Neutrophil (primary cell): ENCODE results near the gene LNPEP.

Experiments used
- H3K27ac ChIP-seq: fragments of 200-600 bp; sonication (generic); 2 replicates; pipeline ENCODE4 v1.5.1; 2016; ENCODE audit warnings: mild to moderate bottlenecking, moderate library complexity
- H3K27me3 ChIP-seq: fragments of 200-600 bp; sonication (generic); 2 replicates; pipeline ENCODE4 v1.6.0; 2016; ENCODE audit warnings: mild to moderate bottlenecking
- H3K36me3 ChIP-seq: fragments of 200-600 bp; sonication (generic); 2 replicates; pipeline ENCODE4 v1.5.1; 2017
- H3K4me1 ChIP-seq, 2 experiments: fragments of 200-600 bp in 1 of 2; sonication (generic) in 1 of 2; 1 replicate in 1 of 2; 2 replicates in 1 of 2; pipeline versions ENCODE4 v1.5.1 to v1.6.1; 2013 to 2016; ENCODE audit warnings: low read depth in 1 of 2, low read length in 1 of 2, mild to moderate bottlenecking in 1 of 2, moderate library complexity in 1 of 2; ENCODE audit not compliant: control insufficient read depth in 1 of 2, insufficient read depth in 1 of 2
- H3K4me3 ChIP-seq, 2 experiments: fragments of 200-600 bp in 1 of 2; sonication (generic) in 1 of 2; 1 replicate in 1 of 2; 2 replicates in 1 of 2; pipeline ENCODE4 v1.5.1; 2013 to 2016; ENCODE audit warnings: low read depth in 1 of 2, low read length in 1 of 2, mild to moderate bottlenecking in 1 of 2, moderate library complexity in 1 of 2
- H3K9me3 ChIP-seq: fragments of 200-600 bp; sonication (generic); 2 replicates; pipeline ENCODE4 v1.5.1; 2016
- CTCF ChIP-seq: fragments of 200-600 bp; sonication (generic); IDR thresholded peaks from 2 replicates; pipeline ENCODE4 v1.5.1; 2016; ENCODE audit warnings: antibody characterized with exemption

Gene LNPEP

GRCh38 chr5:97002983-97003382 lies 67.1 kb downstream of the LNPEP start:
- Histone ChIP-seq H3K4me1 (no peaks in the 10 kb centered on the region), H3K4me3 (no peak overlapping the region), H3K27me3 (no peaks in the 10 kb centered on the region), H3K36me3 (peaks cover 85% of the 10 kb centered on the region), H3K27ac (no peak overlapping the region), H3K9me3 (no peaks in the 10 kb centered on the region)
- no peak for TF ChIP-seq CTCF

- H3K36me3 ChIP-seq, result peaks cover 72% of the 10 kb centered on the region
- TF ChIP-seq CTCF, result no peak
- H3K27ac ChIP-seq, result no peak overlapping the region
- H3K4me3 ChIP-seq, result no peak overlapping the region
- H3K27me3 ChIP-seq, result no peaks in the 10 kb centered on the region
- peaks cover 6 to 7% of the 10 kb centered on the region in 2 experiments for H3K4me1 ChIP-seq
- H3K9me3 ChIP-seq, result no peaks in the 10 kb centered on the region
Observed at GRCh38 chr5:97004423-97005060, 68.7 kb downstream of the LNPEP start.

- peaks cover 52% of the 10 kb centered on the region for H3K36me3 ChIP-seq
- no peaks in the 10 kb centered on the region for H3K9me3 ChIP-seq
- no peak for TF ChIP-seq CTCF
- peaks cover 21 to 22% of the 10 kb centered on the region in 2 experiments for H3K4me1 ChIP-seq
- no peak overlapping the region for H3K27ac ChIP-seq
- no peaks in the 10 kb centered on the region for H3K27me3 ChIP-seq
- no peak overlapping the region for H3K4me3 ChIP-seq
Observed at GRCh38 chr5:97006454-97007060, 70.7 kb downstream of the LNPEP start.

- Histone ChIP-seq H3K27ac (peak overlapping the region; percentile 67), H3K4me3 (no peak overlapping the region), H3K9me3 (no peaks in the 10 kb centered on the region), H3K36me3 (peaks cover 40% of the 10 kb centered on the region), H3K27me3 (no peaks in the 10 kb centered on the region), H3K4me1 (peaks cover 21 to 22% of the 10 kb centered on the region in 2 experiments)
- no peak for TF ChIP-seq CTCF
Observed at GRCh38 chr5:97009212-97009898, 73.5 kb downstream of the LNPEP start.

- Histone ChIP-seq H3K4me1 (peaks cover 21 to 22% of the 10 kb centered on the region in 2 experiments), H3K9me3 (no peaks in the 10 kb centered on the region), H3K27ac (peak overlapping the region; percentile 67), H3K27me3 (no peaks in the 10 kb centered on the region), H3K36me3 (peaks cover 41% of the 10 kb centered on the region), H3K4me3 (no peak overlapping the region)
- TF ChIP-seq CTCF, result no peak
Observed at GRCh38 chr5:97009921-97010320, 74.0 kb downstream of the LNPEP start.
